Colon (tissue), 2 donors: ENCODE data around the gene C4A.
"Not testable (repeated sequence)": the region's sequence is repeated elsewhere in the genome, so short reads cannot be mapped to it uniquely, and the experiment has no call there.

Experiments used
- FAIRE-seq: peaks from 2 replicates; lab custom pipeline; 2012; peaks lifted over from hg19 to GRCh38; lab: Jason Lieb, UNC
- donor health status: control.
- donor health status: control.

C4A gene

DNA sequence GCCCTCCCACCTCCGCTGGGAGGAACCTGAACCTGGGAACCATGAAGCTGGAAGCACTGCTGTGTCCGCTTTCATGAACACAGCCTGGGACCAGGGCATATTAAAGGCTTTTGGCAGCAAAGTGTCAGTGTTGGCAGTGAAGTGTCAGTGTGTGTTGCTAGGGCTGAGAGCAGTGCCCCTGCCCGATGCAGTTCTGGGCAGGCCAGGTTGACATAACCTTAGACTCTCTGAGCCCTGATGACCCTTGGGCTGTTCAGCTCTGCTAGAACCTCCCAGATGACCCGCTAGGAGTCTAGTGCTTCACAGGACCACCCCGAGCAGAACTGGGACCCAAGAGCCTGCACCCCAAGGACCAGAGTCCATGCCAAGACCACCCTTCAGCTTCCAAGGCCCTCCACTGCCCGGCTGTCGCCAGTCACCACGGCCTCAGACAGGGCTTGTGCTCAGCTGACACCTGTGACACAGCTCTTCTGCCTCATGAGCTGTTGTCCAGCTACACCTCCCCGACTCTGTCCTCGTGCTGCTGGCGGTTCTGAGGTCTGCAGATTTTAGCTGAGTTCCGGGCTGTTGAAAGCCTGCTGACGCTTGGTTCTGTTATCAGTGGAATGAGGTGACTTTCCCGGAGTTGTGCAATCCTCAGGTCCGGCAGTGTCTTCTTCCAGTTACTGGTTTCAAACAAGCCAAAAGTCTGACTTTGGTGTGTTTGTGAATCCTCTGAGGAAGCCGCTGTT is 53.6 kb downstream of the C4A start:
- FAIRE-seq = not testable (repeated sequence)

- FAIRE-seq = not testable (repeated sequence)
These were observed 55.3 kb downstream of the C4A start for GRCh38 chr6:32037136-32037535.

- FAIRE-seq = not testable (repeated sequence)
These were observed 56.0 kb downstream of the C4A start, which contains the start of gene CYP21A2 for GRCh38 chr6:32037598-32038524. Gene CYP21A2, plus strand, starts transcription at chr6:32038415. Its CDS starts 8 bp downstream, at chr6:32038423.

DNA sequence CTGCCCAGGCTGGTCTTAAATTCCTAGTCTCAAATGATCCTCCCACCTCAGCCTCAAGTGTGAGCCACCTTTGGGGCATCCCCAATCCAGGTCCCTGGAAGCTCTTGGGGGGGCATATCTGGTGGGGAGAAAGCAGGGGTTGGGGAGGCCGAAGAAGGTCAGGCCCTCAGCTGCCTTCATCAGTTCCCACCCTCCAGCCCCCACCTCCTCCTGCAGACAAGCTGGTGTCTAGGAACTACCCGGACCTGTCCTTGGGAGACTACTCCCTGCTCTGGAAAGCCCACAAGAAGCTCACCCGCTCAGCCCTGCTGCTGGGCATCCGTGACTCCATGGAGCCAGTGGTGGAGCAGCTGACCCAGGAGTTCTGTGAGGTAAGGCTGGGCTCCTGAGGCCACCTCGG is 57.0 kb downstream of the C4A start:
- not testable (repeated sequence) for FAIRE-seq

DNA sequence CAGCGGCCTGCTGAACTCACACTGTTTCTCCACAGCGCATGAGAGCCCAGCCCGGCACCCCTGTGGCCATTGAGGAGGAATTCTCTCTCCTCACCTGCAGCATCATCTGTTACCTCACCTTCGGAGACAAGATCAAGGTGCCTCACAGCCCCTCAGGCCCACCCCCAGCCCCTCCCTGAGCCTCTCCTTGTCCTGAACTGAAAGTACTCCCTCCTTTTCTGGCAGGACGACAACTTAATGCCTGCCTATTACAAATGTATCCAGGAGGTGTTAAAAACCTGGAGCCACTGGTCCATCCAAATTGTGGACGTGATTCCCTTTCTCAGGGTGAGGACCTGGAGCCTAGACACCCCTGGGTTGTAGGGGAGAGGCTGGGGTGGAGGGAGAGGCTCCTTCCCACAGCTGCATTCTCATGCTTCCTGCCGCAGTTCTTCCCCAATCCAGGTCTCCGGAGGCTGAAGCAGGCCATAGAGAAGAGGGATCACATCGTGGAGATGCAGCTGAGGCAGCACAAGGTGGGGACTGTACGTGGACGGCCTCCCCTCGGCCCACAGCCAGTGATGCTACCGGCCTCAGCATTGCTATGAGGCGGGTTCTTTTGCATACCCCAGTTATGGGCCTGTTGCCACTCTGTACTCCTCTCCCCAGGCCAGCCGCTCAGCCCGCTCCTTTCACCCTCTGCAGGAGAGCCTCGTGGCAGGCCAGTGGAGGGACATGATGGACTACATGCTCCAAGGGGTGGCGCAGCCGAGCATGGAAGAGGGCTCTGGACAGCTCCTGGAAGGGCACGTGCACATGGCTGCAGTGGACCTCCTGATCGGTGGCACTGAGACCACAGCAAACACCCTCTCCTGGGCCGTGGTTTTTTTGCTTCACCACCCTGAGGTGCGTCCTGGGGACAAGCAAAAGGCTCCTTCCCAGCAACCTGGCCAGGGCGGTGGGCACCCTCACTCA is 57.7 kb downstream of the C4A start:
- not testable (repeated sequence) for FAIRE-seq

- FAIRE-seq = not testable (repeated sequence)
These were observed 58.6 kb downstream of the C4A start for GRCh38 chr6:32040299-32041049.

DNA sequence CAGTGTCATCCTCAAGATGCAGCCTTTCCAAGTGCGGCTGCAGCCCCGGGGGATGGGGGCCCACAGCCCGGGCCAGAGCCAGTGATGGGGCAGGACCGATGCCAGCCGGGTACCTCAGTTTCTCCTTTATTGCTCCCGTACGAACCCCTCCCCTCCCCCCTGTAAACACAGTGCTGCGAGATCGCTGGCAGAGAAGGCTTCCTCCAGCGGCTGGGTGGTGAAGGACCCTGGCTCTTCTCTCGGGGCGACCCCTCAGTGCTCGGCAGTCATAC is 59.1 kb downstream of the C4A start:
- FAIRE-seq = not testable (repeated sequence)

DNA sequence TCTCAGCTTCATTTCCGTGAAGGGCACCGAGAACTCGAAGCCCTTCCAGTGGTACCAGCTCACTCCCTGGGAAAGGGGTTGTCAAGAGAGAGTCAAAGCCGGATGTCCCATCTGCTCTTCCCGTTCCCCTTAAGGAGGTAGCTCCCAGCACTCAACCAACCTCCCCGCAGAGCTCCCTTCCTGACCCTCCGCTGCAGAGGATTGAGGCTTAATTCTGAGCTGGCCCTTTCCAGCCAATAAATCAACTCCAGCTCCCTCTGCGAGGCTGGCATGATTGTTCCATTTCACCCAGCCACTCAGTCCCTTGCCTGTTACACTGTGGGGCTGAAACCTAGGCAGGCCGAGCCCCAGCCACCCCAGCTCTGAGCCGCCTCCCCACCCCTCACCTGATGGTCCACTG is 59.5 kb downstream of the C4A start:
- not testable (repeated sequence) for FAIRE-seq

DNA sequence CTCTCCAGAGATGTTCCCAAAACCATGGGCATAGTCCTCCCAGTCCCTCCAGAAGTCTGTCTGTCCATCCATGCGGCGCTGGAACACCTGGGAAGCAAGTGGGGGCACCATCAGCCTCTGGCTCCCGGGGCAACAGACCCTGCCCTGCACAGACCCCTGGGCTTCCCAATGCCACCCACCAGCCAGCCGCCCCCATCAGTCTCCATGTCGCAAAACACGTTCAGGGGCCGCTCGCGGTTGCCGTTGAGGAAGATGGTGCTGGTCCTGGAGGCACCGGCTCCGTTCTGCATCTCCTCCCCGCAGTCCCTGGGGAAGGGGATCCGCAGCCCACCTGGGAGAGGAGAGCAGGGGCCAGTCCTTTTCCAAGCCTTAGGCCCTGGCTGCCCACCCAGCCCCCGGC is 60.4 kb downstream of the C4A start:
- FAIRE-seq = not testable (repeated sequence)

DNA sequence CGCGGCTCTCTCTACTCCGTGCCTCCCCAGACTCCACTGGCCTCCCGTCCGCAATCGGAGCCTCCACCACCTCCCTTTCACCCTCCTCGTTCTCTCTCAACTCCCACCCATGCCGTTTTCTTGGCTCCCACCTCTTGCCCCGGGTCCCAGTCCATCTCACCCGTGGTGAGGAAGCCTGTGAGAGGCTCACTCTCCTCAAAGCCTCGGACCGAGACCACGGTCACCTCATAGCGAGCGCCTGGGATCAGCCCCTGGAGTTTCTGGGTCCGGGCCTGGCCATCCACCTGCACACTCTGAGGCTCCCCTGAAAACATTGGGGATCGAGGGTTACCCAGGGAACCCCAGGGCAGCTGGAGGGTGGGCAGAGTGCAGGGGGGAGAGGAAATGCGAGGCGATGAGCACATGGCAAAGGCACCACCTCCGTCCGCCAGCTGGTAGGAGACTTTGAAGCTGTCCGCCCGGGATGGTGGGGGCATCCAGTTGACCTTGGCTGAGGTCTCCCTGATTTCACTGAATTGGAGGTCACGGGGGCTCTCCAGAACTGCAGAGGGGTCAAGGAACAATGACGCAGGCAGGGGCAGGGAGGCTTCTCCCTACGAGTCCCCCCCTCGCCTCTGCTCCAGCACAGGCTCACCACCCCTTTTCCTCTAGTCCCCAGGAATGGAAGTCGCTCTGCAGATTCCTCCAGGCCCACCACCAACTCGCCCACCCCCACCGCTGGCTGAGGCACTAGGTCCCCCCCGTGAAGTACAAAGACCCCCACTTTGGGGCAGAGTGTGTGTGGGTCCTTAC is 61.9 kb downstream of the C4A start:
- not testable (repeated sequence) for FAIRE-seq

GRCh38 chr6:32044916-32045315 is 63.1 kb downstream of the C4A start:
- FAIRE-seq = not testable (repeated sequence)

DNA sequence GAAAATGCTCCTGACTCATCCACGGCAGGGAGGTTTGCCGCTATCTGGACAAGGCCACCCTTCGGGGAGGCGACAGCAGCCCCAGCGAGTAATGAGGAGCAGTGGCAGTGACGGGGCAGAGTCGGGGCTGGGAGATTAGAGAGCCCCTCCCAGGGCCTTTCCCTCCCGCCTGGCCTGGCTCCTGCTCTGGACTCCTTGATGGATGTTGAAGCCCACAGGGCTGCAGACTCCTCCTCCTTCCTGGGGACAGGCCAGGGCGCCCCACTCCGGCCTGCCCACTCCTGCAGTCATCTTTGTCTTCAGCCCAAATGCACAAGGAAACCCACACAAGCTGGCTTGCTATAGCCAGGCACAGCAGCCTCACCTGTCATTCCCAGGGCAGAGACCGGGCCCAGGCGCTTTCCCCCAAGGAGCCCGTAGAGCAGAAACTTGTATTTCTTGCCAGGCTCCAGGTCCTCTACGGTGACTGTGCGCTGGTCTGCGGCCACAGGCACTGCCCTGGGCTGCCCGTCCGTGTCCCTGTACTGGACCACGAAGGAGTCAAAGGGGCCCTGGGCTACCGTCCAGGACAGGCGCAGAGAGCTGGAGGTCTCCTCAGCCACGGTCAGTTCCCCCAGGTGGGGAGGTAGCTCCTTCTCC is 64.1 kb downstream of the C4A start:
- no peak for FAIRE-seq

- no peak for FAIRE-seq
These were observed 64.7 kb downstream of the C4A start for GRCh38 chr6:32046450-32047083.

DNA sequence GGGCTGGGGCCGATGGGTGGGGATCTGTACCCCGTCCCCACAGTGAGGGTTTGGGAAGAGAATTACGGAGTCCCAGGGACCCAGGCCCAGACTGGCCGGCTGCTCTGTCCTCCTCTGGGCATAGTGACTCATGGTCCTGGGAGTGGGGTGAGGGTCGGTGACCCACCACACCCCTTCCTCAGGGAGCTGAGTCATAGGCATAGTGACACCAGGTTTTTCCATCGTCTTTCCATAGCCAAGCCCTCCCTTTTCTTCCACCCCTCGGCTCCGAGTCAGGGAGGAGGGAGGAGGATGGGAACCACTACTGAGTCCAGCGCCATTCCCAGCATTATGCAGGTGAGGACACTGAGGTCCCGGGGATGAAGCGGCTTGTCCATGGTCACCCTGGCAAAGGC is 65.2 kb downstream of the C4A start:
- no peak for FAIRE-seq

DNA sequence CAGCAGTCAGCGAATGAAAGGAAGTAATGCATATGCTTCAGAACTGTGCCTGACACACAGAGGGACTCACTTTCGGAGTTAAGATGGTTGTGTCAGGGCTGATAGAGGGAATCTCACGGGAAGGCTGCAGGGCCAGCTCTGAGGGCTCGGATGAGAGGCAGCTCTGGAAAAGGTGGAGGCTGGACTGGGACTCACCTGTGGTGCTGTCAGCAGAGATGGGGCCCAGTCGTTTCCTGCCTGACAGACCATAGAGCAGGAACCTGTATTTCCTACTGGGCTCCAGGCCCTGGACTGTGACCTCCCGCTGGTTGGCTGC is 65.6 kb downstream of the C4A start:
- no peak for FAIRE-seq

DNA sequence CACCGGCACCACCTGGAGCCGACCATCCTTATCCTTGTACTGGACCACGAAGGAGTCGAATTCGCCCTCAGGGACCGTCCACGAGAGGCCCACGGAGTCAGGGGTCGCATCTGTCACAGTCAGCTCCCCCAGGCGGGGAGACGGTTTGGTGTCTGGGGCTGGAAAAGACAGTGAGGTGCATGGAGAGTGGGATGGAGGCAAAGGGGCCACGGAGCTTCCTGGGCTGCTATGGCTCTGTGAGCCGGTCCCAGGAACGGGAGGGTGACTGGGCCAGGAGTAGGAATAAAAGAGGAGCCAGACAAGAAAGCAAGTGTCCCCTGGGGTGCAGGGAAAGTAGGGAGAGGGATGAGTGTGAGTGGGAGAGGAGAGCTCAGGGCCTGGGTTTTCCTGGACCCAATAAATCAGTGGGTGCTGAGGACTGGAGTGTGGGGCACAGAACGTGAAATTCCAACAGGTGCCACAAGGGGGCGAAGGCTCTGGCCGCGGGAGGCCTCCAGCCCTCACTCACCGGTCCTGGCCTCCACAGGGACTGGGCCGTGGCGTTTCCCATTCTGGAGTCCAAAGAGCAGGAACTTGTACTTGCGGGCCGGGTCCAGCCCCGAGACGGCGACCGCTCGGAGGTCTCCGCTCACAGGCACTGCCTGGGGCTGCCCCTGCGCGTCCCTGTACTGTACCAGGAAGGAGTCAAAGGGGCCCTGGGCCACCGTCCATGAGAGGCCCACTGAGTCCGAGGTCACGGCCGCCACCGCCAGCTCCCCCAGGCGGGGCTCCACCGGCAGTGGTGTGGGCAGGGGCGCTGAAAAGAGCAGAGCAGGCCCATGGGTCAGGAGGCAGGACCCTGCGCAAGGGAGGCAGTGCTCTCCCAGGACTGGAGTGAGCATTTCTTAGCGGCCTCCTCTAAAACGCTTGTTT is 66.3 kb downstream of the C4A start:
- FAIRE-seq = no peak

- not testable (repeated sequence) for FAIRE-seq
These were observed 67.3 kb downstream of the C4A start for GRCh38 chr6:32049149-32049548.

DNA sequence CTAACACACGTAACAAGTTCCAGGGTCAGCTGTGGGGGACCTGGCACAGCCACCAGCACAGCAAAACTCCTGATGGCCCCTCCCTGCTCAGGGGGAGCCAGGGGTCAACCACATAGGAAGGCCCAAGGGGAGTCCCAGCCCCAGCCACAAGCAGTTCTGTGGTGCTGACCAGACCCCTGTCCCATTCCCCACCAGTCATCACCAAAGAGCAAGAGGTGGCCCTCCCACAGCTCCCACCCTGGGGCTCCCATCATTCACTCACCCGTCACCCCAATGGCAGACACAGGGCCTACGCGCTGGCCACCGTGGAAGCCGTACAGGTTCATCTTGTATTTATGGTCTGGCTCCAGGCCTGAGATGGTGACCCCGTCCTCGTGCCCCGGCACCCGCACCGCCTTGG is 67.9 kb downstream of the C4A start:
- FAIRE-seq = not testable (repeated sequence)

DNA sequence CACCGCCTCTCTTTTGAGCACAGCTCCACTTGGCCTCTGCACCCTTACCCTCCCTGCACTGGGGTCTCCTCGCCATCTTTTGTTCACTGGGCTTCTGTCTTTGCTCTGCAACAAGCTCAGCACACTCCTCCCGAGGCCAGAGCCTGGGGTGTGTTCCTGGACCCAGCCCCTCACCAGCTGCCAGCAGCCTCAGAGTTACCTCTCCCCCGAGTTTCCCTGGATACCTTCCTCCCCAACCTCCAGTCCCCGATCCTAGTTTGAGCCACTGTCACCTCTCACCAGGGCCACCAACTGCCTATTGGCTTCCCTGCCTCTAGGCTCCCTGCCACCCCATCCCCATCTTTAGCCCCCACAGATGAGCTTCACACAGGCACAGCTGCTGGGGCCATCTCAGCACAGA is 68.7 kb downstream of the C4A start:
- no peak for FAIRE-seq
